GM12878 (cell line): ENCODE measurements around the gene IGFBP6. TPM values are rescaled to one million over a fixed set of nuclear protein-coding genes. Genes with fewer than 3 reads are reported as not detected.
A peak's percentile ranks its signal among the peaks of the same experiment; 100 is the strongest.

Source experiments
- ATAC-seq: fragments of 200-7000 bp; cut with Tn5 transposase; 3 replicates; pipeline ENCODE4 v1.9.1; 2020; ENCODE audit warnings: mild to moderate bottlenecking, moderate library complexity
- BruUV-seq: library from RNA; stranded (reverse); fragments of 400-500 nt; replicated peaks from 2 replicates; lab custom pipeline; 2021; lab: Mats Ljungman, UMichigan
- CTCF ChIA-PET: fragments of 300-600 bp; sonication (Branson Sonifier 250); formaldehyde crosslinking; extraction: SDS; loops from one replicate; lab custom pipeline; 2021; ENCODE audit warnings: inconsistent platforms; lab: Yijun Ruan, JAX
- POLR2A ChIA-PET: fragments of 350-600 bp; formaldehyde crosslinking; extraction: SDS; loops from one replicate; lab custom pipeline; 2021; ENCODE audit warnings: inconsistent platforms; lab: Charles Lee
- RAD21 ChIA-PET: fragments of 300-600 bp; sonication (Branson Sonifier 250); formaldehyde crosslinking; loops from one replicate; lab custom pipeline; 2023; ENCODE audit warnings: antibody characterized with exemption; ENCODE audit not compliant: unreplicated experiment; lab: Charles Lee
- SMC1A ChIA-PET: fragments of 300-600 bp; sonication (Branson Sonifier 250); formaldehyde crosslinking; loops from one replicate; lab custom pipeline; 2023; ENCODE audit not compliant: unreplicated experiment, uncharacterized antibody; lab: Charles Lee
- DNase-seq: peaks from one replicate; pipeline ENCODE4 v3.0.0-alpha.2; 2011; ENCODE audit warnings: low read depth, low spot score
- FAIRE-seq: peaks from 3 replicates; lab custom pipeline; 2011; peaks lifted over from hg19 to GRCh38; lab: Jason Lieb, UNC
- H2AFZ ChIP-seq: 2 replicates; pipeline ENCODE4 v1.6.0; 2011; ENCODE audit warnings: low read depth, low read length, control low read depth; ENCODE audit not compliant: control insufficient read depth
- H3K27ac ChIP-seq: 2 replicates; pipeline ENCODE4 v1.5.1; 2011; ENCODE audit warnings: control low read depth; ENCODE audit not compliant: control insufficient read depth, insufficient read depth
- H3K27me3 ChIP-seq, 2 experiments: replicated peaks in 1 of 2; 2 replicates each; pipeline versions ENCODE4 v1.6.0 to v1.6.1; 2011; ENCODE audit warnings: low read length in 1 of 2; ENCODE audit not compliant: control insufficient read depth in 2 of 2, insufficient read depth in 2 of 2
- H3K36me3 ChIP-seq, 2 experiments: 2 replicates each; pipeline ENCODE4 v1.5.1; 2011; ENCODE audit warnings: low read length in 1 of 2; ENCODE audit not compliant: control insufficient read depth in 2 of 2, insufficient read depth in 2 of 2
- H3K4me1 ChIP-seq: 2 replicates; pipeline ENCODE4 v1.6.1; 2011; ENCODE audit warnings: mild to moderate bottlenecking, low read length, moderate library complexity, mixed read lengths; ENCODE audit not compliant: control insufficient read depth, insufficient read depth
- H3K4me2 ChIP-seq: 2 replicates; pipeline ENCODE4 v1.6.0; 2011; ENCODE audit warnings: control low read depth; ENCODE audit not compliant: control insufficient read depth, insufficient read depth
- H3K4me3 ChIP-seq: fragments of 200-600 bp; sonication (generic); 2 replicates; pipeline ENCODE4 v1.5.1; 2016
- H3K79me2 ChIP-seq: 2 replicates; pipeline ENCODE4 v1.6.0; 2011; ENCODE audit warnings: low read length; ENCODE audit not compliant: control insufficient read depth, insufficient read depth
- H3K9ac ChIP-seq: 2 replicates; pipeline ENCODE4 v1.8.0; 2011; ENCODE audit warnings: low read length, control low read depth, mixed read lengths; ENCODE audit not compliant: control insufficient read depth, insufficient read depth
- H3K9me3 ChIP-seq: replicated peaks from 3 replicates; pipeline ENCODE4 v1.5.1; 2011; ENCODE audit warnings: mild to moderate bottlenecking, low read length; ENCODE audit not compliant: control insufficient read depth, insufficient read depth
- H4K20me1 ChIP-seq: 2 replicates; pipeline ENCODE4 v1.6.0; 2011; ENCODE audit not compliant: control insufficient read depth, insufficient read depth
- BHLHE40 ChIP-seq, 2 experiments: fragments of 450-650 bp in 1 of 2; IDR thresholded peaks; 2 replicates each; pipeline ENCODE4 v1.6.1; 2011 to 2017; ENCODE audit warnings: low read depth in 2 of 2, borderline replicate concordance in 1 of 2, improper control_type of control experiment in 1 of 2, low read length in 1 of 2, mild to moderate bottlenecking in 1 of 2
- CBFB ChIP-seq: IDR thresholded peaks from 2 replicates; pipeline ENCODE4 v1.6.1; 2016; ENCODE audit warnings: antibody characterized with exemption, low read depth
- HCFC1 ChIP-seq: fragments of 150-350 bp; IDR thresholded peaks from 2 replicates; pipeline ENCODE4 v1.6.1; 2014; ENCODE audit warnings: low read length
- MXI1 ChIP-seq: fragments of 150-350 bp; IDR thresholded peaks from 2 replicates; pipeline ENCODE4 v1.6.1; 2011; ENCODE audit warnings: low read depth, mild to moderate bottlenecking, inconsistent platforms, low read length, improper control_type of control experiment
- MYC ChIP-seq: IDR thresholded peaks from 2 replicates; pipeline ENCODE4 v1.6.1; 2011; ENCODE audit warnings: mild to moderate bottlenecking, low read length, moderate library complexity, inconsistent platforms; ENCODE audit not compliant: insufficient read depth, insufficient replicate concordance, insufficient read length, severe bottlenecking
- WGBS: methylation state at CpG from one replicate; pipeline ENCODE4 v1.1.6; 2016; ENCODE audit warnings: low lambda C conversion rate; ENCODE audit not compliant: insufficient replicate concordance, insufficient coverage; ENCODE audit errors: missing lambda C conversion rate; 5-methylcytosine and 5-hydroxymethylcytosine counted together
- in situ Hi-C: fragments of 300-500 bp; cut with MboI; formaldehyde crosslinking; loops from 9 replicates; pipeline ENCODE4 v1.14.3; 2018; ENCODE audit warnings: mixed read lengths
- intact Hi-C: fragments of 100-400 bp; cut with micrococcal nuclease; formaldehyde crosslinking; loops from one replicate; pipeline ENCODE4 v1.14.2; 2022; ENCODE audit not compliant: unreplicated experiment
- polyA plus RNA-seq, 11 experiments: library from polyadenylated mRNA; depleted of rRNA in 4 of 11; unstranded in 6 of 11; stranded (reverse) in 5 of 11; fragments of >200 nt; fragmentation: Nextera tagmentation in 4 of 11; fragmentation: Illumina TruSeq in 1 of 11; extraction: Ambion mirVana in 4 of 11; extraction: Trizol in 1 of 11; gene quantifications; 1 replicate in 1 of 11; 2 replicates in 10 of 11; pipeline versions ENCODE4 v1.2.1 to v1.2.3, GENCODE V29; 2011 to 2016; ENCODE audit warnings: inconsistent platforms in 2 of 11, missing spikeins in 2 of 11, low read depth in 1 of 11
- total RNA-seq, 4 experiments: library from RNA; depleted of rRNA in 3 of 4; stranded (reverse); fragments of >200 nt in 3 of 4; fragmentation: Illumina TruSeq in 1 of 4; extraction: Trizol in 1 of 4; gene quantifications; 2 replicates each; pipeline versions ENCODE4 v1.2.1 to v1.2.3, GENCODE V29; 2013 to 2021
- TF ChIP-seq, protein P1 (sequence below): fragments of 450-650 bp; conservative IDR thresholded peaks from 2 replicates; pipeline ENCODE4 v1.6.1; 2017; ENCODE audit warnings: mild to moderate bottlenecking, moderate library complexity
- TF ChIP-seq, protein P2 (sequence below): IDR thresholded peaks from 2 replicates; pipeline ENCODE4 v1.6.1; 2011; ENCODE audit warnings: borderline replicate concordance, low read depth, mild to moderate bottlenecking, moderate library complexity, mixed read lengths, low read length; ENCODE audit not compliant: insufficient read depth; ENCODE audit errors: extremely low read length

The IGFBP6 gene
- total and polyA plus RNA-seq, 10 of the 15 experiments (the other 5 are each of a cell fraction or from before 2014, with no cell fraction given): 0.09 to 0.87 (median 0.56) TPM; not detected in 3

DNA sequence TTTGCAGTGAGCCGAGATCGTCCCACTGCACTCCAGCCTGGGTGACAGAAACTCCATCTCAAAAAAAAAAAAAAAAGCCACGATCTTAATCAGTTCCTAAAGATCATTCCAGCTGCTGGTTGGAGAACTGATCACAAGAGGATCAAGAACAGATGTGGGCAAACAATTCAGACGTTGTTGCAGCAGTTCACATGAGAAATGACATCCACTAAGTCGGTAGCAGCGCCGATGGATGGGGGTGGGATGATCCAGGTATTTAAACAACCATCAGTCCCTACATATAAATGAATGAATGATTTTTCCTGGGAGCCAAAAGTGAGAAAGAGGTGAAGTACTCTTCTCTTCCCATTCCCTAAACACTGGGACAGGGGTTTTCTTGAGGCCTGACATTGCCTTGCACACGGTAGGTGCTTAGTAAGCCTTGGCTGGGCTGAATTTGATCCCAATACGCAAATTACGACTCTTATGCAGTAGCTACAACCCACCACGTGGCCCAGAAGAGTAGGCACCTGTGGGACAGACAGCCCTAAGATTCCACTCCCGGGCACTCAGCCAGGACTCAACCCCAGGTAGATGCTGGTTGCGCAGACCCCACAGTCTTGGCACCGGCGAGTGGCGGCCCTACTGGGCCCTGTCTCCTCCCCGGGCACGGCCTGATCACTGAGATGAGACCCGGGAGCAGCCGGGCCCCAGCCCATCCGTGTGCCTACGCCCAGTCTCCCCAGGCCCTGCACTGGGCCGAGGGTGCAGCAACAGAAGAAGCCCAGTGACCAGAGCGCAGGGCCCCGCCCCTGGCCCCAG lies 18.8 kb upstream of the IGFBP6 start:
- Histone ChIP-seq H3K4me2 (peak overlapping the region; percentile 93), H3K4me1 (no peaks in the 10 kb centered on the region; the same call in none of the 2 replicates), H2AFZ (peak overlapping the region; percentile 61), H3K27me3 (no peaks in the 10 kb centered on the region), H3K4me3 (peak overlapping the region; percentile 90), H3K36me3 (peaks cover 2 to 4% of the 10 kb centered on the region in 2 experiments; a peak in 3 of 4 replicates), H3K27ac (peak overlapping the region; percentile 61; the same call in 1 of the 2 replicates), H4K20me1 (no peaks in the 10 kb centered on the region), H3K9ac (peak overlapping the region; percentile 87), H3K9me3 (no peaks in the 10 kb centered on the region), H3K79me2 (peaks cover 6% of the 10 kb centered on the region)
- no peak for FAIRE-seq
- intact Hi-C loops (loop anchor here (2.0 kb wide), 1 partner anchor 72 kb away; the partner anchor contains the start of gene EIF4B), in situ Hi-C loops (no loop called here)
- TF ChIP-seq BHLHE40 (IDR thresholded peaks at IDR 0.05; ENCODE audit: borderline replicate concordance in 1 of 2, low read depth in 2 of 2, low read length in 1 of 2): no peak
- TF ChIP-seq, protein P1, sequence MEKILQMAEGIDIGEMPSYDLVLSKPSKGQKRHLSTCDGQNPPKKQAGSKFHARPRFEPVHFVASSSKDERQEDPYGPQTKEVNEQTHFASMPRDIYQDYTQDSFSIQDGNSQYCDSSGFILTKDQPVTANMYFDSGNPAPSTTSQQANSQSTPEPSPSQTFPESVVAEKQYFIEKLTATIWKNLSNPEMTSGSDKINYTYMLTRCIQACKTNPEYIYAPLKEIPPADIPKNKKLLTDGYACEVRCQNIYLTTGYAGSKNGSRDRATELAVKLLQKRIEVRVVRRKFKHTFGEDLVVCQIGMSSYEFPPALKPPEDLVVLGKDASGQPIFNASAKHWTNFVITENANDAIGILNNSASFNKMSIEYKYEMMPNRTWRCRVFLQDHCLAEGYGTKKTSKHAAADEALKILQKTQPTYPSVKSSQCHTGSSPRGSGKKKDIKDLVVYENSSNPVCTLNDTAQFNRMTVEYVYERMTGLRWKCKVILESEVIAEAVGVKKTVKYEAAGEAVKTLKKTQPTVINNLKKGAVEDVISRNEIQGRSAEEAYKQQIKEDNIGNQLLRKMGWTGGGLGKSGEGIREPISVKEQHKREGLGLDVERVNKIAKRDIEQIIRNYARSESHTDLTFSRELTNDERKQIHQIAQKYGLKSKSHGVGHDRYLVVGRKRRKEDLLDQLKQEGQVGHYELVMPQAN: peak; percentile 61; the same call in 1 of the 2 replicates
- peak; percentile 54 for TF ChIP-seq MYC
- no peak for TF ChIP-seq HCFC1
- no peak for TF ChIP-seq CBFB
- TF ChIP-seq, protein P2, sequence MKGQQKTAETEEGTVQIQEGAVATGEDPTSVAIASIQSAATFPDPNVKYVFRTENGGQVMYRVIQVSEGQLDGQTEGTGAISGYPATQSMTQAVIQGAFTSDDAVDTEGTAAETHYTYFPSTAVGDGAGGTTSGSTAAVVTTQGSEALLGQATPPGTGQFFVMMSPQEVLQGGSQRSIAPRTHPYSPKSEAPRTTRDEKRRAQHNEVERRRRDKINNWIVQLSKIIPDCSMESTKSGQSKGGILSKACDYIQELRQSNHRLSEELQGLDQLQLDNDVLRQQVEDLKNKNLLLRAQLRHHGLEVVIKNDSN: peak; percentile 63
- 0 out of 2 replicates have a peak, but pooled peaks have one; percentile 25 for TF ChIP-seq MXI1
- ChIA-PET POLR2A (interaction anchor here (0.6 to 2.5 kb wide), 14 partner anchors 10 to 1098 kb away, joined by 3 to 12 read pairs (median 6); partner anchors contain the start of genes EIF4B, ESPL1, IGFBP6 and SOAT2), RAD21 (interaction anchor here (0.7 to 4.1 kb wide), 13 partner anchors 12 to 673 kb away, joined by 3 to 25 read pairs (median 3); partner anchors contain the start of genes ATP5MC2, CISTR, EIF4B and SOAT2), SMC1A (interaction anchor here (0.6 to 4.6 kb wide), 9 partner anchors 12 to 208 kb away, joined by 3 to 19 read pairs (median 3); partner anchors contain the start of gene SOAT2), CTCF (interaction anchor here (0.6 to 13.2 kb wide), 12 partner anchors 12 to 1436 kb away, joined by 3 to 177 read pairs (median 3); partner anchors contain the start of genes IGFBP6 and SOAT2)
- 28% methylated on average over 24 of the region's 25 CpGs for WGBS
- DNase-seq: no peak
- TSS peak; percentile 57 for BruUV-seq
- ATAC-seq: peak; percentile 46
